Measurements from ENCODE around the gene TMEM203.
"Not testable (repeated sequence)": the region's sequence is repeated elsewhere in the genome, so short reads cannot be mapped to it uniquely, and the experiment has no call there.

Gene TMEM203, protein sequence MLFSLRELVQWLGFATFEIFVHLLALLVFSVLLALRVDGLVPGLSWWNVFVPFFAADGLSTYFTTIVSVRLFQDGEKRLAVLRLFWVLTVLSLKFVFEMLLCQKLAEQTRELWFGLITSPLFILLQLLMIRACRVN

GRCh38 chr9:137205126-137206069 is at the start of gene TMEM203, which contains the start of gene NDOR1:
TSS of gene TMEM203 (minus strand) at chr9:137205648. CDS start at chr9:137205414, 234 bp downstream.
TSS of gene NDOR1 (plus strand) at chr9:137205700. CDS start at chr9:137205778, 78 bp downstream.
- peak; percentile 90 for DNase-seq (ENCODE audit: low read depth)

- DNase-seq (ENCODE audit: low read depth): peak; percentile 90
Measured at GRCh38 chr9:137254624-137255447, 49.4 kb upstream of the TMEM203 start, which contains the start of gene NELFB. TSS of gene NELFB (plus strand) at chr9:137255327.

DNA sequence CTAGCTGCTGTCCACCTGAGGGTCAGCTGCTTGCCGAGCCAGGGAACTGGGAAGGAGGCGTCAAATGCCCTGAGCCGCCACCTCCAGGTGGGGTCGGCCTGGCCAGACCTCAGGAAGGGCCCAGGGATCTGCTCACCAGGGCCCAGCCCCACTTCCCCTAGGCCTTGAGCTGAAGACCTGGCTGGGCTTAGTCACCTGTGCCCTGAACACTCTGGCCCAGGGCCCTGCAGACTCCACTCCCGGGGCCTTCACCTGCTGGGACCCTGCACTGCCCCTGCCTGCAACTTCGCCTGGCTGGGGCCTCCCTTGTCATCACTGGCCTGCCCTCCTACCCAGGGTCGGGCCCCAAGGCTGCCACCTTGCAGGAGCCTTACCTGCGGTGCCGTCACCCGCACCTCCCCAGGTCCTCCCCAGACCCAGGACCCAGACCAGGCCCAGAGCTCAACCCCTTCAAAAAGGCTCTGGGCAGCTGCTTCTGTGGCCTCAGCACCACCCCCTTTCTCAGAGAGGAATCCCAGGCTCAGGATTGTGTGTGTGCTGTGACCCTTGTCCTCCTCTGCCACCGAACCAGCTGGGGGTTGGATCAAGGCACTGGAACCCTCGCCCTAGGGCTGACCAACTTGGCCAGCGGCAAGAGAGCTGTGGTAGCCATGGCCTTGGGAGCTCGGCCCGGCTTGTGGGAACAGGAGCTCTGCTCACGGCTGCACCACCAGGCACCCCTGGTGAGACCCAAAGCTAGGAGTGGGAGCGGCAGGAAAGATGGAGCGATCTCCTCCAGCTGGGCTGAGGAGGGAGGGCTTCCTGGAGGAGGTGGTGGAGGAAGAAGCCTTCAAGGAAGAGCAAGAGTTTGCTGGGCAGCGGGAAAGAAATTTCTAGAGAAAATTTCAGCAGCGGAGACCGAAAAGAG is 48.5 kb upstream of the TMEM203 start:
- DNase-seq (ENCODE audit: low read depth): no peak

DNA sequence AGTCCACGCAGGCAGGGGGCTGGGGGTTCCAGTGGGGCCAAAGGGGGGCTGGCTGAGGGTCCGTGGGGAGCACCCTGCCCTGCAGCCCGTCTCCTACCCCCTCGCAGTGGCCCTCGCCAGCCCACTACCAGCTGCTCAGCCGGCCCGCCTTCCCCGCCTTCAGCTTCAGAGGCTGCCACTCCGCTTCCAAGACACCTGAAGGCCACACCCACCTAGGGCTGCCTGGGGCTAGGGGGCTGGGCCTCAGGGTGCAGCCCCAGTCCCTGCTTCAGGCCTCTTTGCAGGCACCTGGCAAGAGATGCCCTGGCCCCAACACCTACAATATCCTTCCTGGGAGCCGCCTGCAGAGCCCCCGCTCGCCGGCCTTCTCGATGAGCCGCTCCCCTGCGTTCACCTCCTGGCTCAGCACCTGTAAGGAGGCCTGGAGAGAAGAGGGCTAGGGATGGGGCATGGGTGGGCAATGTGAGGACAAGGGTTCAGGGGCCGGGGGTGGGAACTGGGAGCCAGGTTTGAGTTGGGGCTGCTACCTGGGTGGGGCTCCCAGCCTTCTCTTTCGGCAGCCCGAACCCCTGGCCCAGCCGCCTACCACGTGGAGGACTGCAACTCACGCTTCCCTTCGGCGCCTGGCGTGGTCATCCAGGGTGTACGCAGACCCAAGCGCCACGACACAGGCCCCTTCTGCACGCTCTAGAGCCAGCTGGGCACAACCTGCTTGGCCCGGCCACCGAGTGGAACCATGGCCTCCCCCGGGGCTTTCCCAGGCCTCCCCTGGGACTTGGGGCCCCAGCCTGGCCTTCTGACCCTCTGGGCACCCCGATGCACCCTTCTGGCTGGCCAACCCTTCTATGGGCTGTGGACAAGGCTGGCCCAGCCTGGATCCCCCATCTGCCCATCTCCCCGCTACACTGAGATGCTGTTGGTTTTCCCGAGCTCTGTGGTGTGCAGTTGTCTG is 47.4 kb upstream of the TMEM203 start:
- DNase-seq (ENCODE audit: low read depth): no peak

- no peak for DNase-seq (ENCODE audit: low read depth)
Measured at GRCh38 chr9:137251490-137252268, 46.2 kb upstream of the TMEM203 start.

- DNase-seq (ENCODE audit: low read depth): no peak
Measured at GRCh38 chr9:137251194-137251461, 45.7 kb upstream of the TMEM203 start, which contains the start of gene STPG3. TSS of gene STPG3 (plus strand) at chr9:137251286. CDS start at chr9:137251287, 1 bp downstream.

DNA sequence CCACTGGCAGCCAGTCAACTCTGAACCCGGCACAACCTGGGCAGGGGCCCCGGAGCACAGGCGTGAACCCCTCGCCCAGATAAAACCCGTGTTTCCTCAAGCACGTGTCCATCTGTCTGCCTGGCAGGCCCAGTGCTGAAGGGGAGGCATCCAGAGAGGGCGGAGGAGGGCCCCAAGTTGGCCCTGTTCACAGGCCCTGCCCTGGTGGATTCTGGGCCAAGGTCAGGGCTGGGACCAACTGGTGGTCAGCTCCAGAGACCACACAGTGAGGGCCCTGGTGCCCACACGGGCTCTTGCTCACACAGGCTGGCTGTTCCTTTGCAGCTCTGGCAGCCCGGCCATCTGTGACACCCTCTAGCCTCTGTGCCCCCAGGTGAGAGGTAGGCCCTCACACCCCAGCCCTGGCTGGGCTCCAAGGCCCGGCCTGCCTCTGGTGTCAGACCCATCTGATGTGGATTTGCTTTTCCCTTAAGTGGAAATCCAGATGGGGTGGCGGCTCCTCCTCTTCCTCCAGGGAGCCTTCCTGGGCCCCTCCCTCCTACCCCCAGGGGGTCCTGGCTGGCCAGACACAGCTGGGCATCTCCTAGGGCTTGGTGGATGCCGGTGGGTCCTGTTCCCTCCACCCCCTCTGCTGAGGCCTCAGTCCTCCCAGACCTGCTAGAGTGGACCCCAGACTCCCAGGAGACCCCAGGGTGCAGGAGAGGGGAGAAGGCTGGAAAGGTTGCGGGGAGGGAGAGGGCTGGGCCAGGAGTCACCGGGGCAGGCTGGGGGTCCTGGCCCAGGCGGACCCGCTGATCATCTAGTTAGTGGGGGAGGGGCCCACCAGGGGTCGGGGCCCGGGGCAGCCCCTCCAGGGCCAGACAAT is 45.1 kb upstream of the TMEM203 start:
- DNase-seq (ENCODE audit: low read depth): no peak

- no peak for DNase-seq (ENCODE audit: low read depth)
Measured at GRCh38 chr9:137247916-137248175, 42.4 kb upstream of the TMEM203 start.

GRCh38 chr9:137247135-137247915 is 41.9 kb upstream of the TMEM203 start:
- DNase-seq (ENCODE audit: low read depth): no peak

DNA sequence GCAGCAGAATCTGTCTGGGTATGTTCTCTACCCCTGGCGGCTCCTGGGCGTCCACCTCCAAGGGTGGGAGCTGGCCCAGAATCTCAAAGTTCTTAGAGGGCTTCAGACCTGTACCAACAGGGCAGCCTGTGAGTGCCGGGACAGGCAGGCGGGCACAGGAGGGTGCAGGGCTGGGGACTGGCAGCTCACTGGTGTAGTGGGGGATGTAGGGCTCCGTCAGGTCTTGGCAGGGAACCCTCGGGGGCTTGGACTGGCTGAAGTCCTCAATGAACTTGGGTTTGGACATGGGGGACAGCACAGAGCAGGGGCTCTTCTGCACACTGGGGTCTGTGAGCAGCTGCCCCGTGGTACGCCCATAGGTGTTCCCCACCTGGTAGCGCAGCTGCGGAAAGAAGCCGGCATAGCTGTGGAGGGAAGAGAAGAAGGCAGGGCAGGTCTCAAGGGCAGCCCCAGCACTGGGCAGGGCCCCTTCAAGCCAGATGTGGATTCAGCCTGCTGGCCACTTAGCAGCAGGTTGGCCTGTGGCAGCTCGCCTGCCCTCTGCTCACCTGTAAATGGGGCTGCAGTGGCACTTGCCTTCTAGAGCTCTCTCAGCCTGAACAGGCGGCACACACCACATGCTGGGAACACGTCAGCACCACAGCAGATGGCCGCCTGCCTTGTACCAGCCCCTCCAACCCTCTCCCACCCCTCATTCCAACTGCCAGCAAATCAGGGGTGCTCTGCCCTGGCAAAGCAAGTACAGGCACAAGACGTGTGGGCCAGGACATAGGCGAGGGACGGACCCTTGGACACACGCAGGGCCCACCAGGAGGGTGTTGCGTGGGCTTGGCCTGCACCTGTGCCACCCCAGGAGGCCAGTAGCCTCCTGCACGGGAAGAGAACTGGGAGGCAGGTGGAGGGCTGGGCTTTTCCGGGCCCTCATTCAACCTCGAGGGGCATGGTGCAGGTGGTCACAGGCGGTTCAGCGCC is 40.3 kb upstream of the TMEM203 start:
- no peak for DNase-seq (ENCODE audit: low read depth)

- DNase-seq (ENCODE audit: low read depth): no peak
Measured at GRCh38 chr9:137244486-137245449, 39.3 kb upstream of the TMEM203 start.

DNA sequence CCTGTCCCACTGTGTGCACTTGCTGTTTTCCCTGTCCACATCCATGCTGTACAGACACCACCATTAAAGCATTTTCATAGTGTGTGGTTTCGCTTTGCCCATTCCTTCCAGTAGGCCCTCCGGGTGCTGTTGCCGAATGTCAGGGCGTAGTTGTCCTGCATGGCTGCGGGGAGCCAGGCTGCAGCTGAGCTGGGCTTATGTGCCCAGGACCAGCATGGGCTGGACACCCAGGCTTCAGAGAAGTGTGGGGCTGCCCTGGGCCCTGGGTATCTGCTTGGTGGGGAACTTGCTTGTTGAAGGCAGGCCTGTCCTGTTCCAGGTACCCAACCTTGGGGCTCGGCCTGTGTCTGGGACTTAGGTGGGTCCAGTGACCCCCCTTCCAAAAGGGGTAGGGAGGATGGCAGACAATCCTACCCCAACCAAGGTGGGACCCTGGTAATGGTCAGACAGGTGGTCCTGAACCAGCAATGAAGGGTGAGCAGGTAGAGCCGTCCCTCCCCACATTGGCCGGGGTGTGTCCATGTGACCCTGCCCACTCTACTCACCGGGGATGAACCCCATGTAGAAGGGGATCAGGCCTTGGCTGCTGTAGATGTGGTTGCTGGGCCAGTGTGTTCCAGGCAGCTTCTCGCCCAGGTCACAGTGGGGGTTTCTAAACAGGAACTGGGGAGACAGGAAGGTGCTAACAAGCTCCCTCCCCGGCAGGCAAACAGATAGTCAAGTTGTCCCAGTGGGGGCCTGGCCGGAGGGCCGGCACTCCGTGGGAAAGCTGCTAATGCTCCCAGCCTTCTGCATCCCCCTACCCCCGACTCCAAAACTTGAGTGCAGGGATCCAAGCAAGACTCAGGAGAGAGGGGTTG is 38.4 kb upstream of the TMEM203 start:
- no peak for DNase-seq (ENCODE audit: low read depth)

DNA sequence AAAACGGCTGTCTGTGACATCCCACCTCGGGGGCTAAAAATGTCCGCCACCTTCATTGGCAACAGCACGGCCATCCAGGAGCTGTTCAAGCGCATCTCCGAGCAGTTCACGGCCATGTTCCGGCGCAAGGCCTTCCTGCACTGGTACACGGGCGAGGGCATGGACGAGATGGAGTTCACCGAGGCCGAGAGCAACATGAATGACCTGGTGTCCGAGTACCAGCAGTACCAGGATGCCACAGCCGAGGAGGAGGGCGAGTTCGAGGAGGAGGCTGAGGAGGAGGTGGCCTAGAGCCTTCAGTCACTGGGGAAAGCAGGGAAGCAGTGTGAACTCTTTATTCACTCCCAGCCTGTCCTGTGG is 37.8 kb upstream of the TMEM203 start:
- DNase-seq (ENCODE audit: low read depth): not testable (repeated sequence)
